Globus pallidus (tissue), 1 donor: ENCODE results near the gene FRRS1L.

Source experiments
- DNase-seq: peaks from one replicate; pipeline ENCODE4 v3.0.0-alpha.2; 2015; ENCODE audit warnings: low spot score

Gene FRRS1L

GRCh38 chr9:109166771-109167601 lies at the start of gene FRRS1L:
FRRS1L (minus strand) TSS chr9:109167249; CDS start chr9:109167138, 111 bp downstream.
- peak; percentile 31 for DNase-seq

GRCh38 chr9:109214414-109214813 lies 47.4 kb upstream of the FRRS1L start:
- DNase-seq, result no peak

- DNase-seq, result no peak
Measured at GRCh38 chr9:109213285-109214121, 46.5 kb upstream of the FRRS1L start.

GRCh38 chr9:109212768-109213167 lies 45.7 kb upstream of the FRRS1L start:
- DNase-seq, result no peak

- no peak for DNase-seq
Measured at GRCh38 chr9:109206670-109207069, 39.6 kb upstream of the FRRS1L start.

- DNase-seq, result no peak
Measured at GRCh38 chr9:109205526-109205925, 38.5 kb upstream of the FRRS1L start.

- DNase-seq, result no peak
Measured at GRCh38 chr9:109203761-109204360, 36.8 kb upstream of the FRRS1L start.

GRCh38 chr9:109199676-109200075 lies 32.6 kb upstream of the FRRS1L start:
- no peak for DNase-seq

- DNase-seq, result no peak
Measured at GRCh38 chr9:109198736-109199382, 31.8 kb upstream of the FRRS1L start.

- DNase-seq, result no peak
Measured at GRCh38 chr9:109193974-109194556, 27.0 kb upstream of the FRRS1L start.

GRCh38 chr9:109192732-109193361 lies 25.8 kb upstream of the FRRS1L start:
- no peak for DNase-seq

GRCh38 chr9:109191746-109192145 lies 24.7 kb upstream of the FRRS1L start:
- no peak for DNase-seq

GRCh38 chr9:109190151-109190550 lies 23.1 kb upstream of the FRRS1L start:
- no peak for DNase-seq

GRCh38 chr9:109186857-109187520 lies 19.9 kb upstream of the FRRS1L start:
- DNase-seq, result no peak

GRCh38 chr9:109182940-109183798 lies 16.1 kb upstream of the FRRS1L start:
- DNase-seq, result no peak

GRCh38 chr9:109182550-109182939 lies 15.5 kb upstream of the FRRS1L start:
- DNase-seq, result no peak

- DNase-seq, result no peak
Measured at GRCh38 chr9:109181284-109181683, 14.2 kb upstream of the FRRS1L start.

- peak; percentile 53 for DNase-seq
Measured at GRCh38 chr9:109179801-109180523, 12.9 kb upstream of the FRRS1L start.

GRCh38 chr9:109176963-109177362 lies 9.9 kb upstream of the FRRS1L start:
- DNase-seq, result no peak
